BE2C (cell line): ENCODE data around the gene EZH1.

Source experiments
- DNase-seq: peaks from one replicate; pipeline ENCODE4 v3.0.0-alpha.2; 2020
- H3K27me3 ChIP-seq: fragments of 250-450 bp; sonication (Bioruptor Pico); 2 replicates; pipeline ENCODE4 v1.5.1; 2020; ENCODE audit warnings: mild to moderate bottlenecking
- H3K36me3 ChIP-seq: fragments of 250-450 bp; sonication (Bioruptor Pico); 2 replicates; pipeline ENCODE4 v1.5.1; 2020; ENCODE audit warnings: mild to moderate bottlenecking
- H3K4me1 ChIP-seq: fragments of 250-450 bp; sonication (Bioruptor Pico); 2 replicates; pipeline ENCODE4 v1.5.1; 2020
- H3K4me3 ChIP-seq: 2 replicates; pipeline ENCODE4 v1.5.1; 2011; ENCODE audit warnings: low read depth, low read length
- H3K9me3 ChIP-seq: fragments of 250-450 bp; sonication (Bioruptor Pico); 2 replicates; pipeline ENCODE4 v1.5.1; 2020
- CTCF ChIP-seq: IDR thresholded peaks from 2 replicates; pipeline ENCODE4 v1.5.1; 2012; ENCODE audit warnings: mild to moderate bottlenecking, low read depth, low read length

Gene EZH1

GRCh38 chr17:42761638-42762037 lies 16.8 kb upstream of the EZH1 start:
- Histone ChIP-seq H3K36me3 (no peaks in the 10 kb centered on the region), H3K4me3 (peak overlapping the region; percentile 29), H3K9me3 (no peaks in the 10 kb centered on the region), H3K4me1 (peaks cover 9% of the 10 kb centered on the region), H3K27me3 (peaks cover 12% of the 10 kb centered on the region)
- no peak for DNase-seq
- TF ChIP-seq CTCF, result no peak

- peaks cover 12% of the 10 kb centered on the region for H3K27me3 ChIP-seq
- peak; percentile 51 for DNase-seq
- no peaks in the 10 kb centered on the region for H3K36me3 ChIP-seq
- no peak for TF ChIP-seq CTCF
- peaks cover 9% of the 10 kb centered on the region for H3K4me1 ChIP-seq
- H3K4me3 ChIP-seq, result peak within 1 kb of the TSS; percentile 29
- H3K9me3 ChIP-seq, result no peaks in the 10 kb centered on the region
Measured at GRCh38 chr17:42760652-42761581, 16.1 kb upstream of the EZH1 start, which contains the start of gene RAMP2. RAMP2 (plus strand) TSS chr17:42761227; CDS start chr17:42761262, 35 bp downstream.

GRCh38 chr17:42759982-42760651 lies 15.3 kb upstream of the EZH1 start:
- no peak for DNase-seq
- no peak for TF ChIP-seq CTCF
- Histone ChIP-seq H3K4me3 (no peak overlapping the region), H3K9me3 (no peaks in the 10 kb centered on the region), H3K4me1 (peaks cover 9% of the 10 kb centered on the region), H3K36me3 (no peaks in the 10 kb centered on the region), H3K27me3 (peaks cover 12% of the 10 kb centered on the region)

GRCh38 chr17:42754782-42755181 lies 9.9 kb upstream of the EZH1 start:
- Histone ChIP-seq H3K36me3 (no peaks in the 10 kb centered on the region), H3K4me3 (no peak overlapping the region), H3K9me3 (no peaks in the 10 kb centered on the region), H3K27me3 (no peaks in the 10 kb centered on the region), H3K4me1 (no peaks in the 10 kb centered on the region)
- DNase-seq, result no peak
- no peak for TF ChIP-seq CTCF

- Histone ChIP-seq H3K4me3 (no peak overlapping the region), H3K9me3 (no peaks in the 10 kb centered on the region), H3K36me3 (no peaks in the 10 kb centered on the region), H3K27me3 (no peaks in the 10 kb centered on the region), H3K4me1 (no peaks in the 10 kb centered on the region)
- TF ChIP-seq CTCF, result no peak
- DNase-seq, result no peak
Measured at GRCh38 chr17:42751628-42752027, 6.8 kb upstream of the EZH1 start.
